ENCODE measurements around the gene CPEB4. TPM values are rescaled to one million over a fixed set of nuclear protein-coding genes. Genes with fewer than 3 reads are reported as not detected.

The CPEB4 gene
- total RNA-seq, 1 donor from 2014 or later, result 32.4 TPM

Other genes starting within 250 kb of the CPEB4 start
- gene C5orf47, start 100.8 kb downstream of the CPEB4 start, total RNA-seq, result not detected
- gene NSG2, start 157.4 kb downstream of the CPEB4 start, total RNA-seq, result under 0.01 TPM